Measurements from ENCODE around the gene OBSL1. TPM values are rescaled to one million over a fixed set of nuclear protein-coding genes. Genes with fewer than 3 reads are reported as not detected.
A peak's percentile ranks its signal among the peaks of the same experiment; 100 is the strongest.

OBSL1 gene
- total RNA-seq, 6 donors from 2014 or later: 38.2 to 303 (median 67.4) TPM

- TF ChIP-seq CTCF (IDR thresholded peaks at IDR 0.05) (no peak), POLR2AphosphoS5 (IDR thresholded peaks at IDR 0.05) (no peak), EP300 (IDR thresholded peaks at IDR 0.05) (no peak), POLR2A (IDR thresholded peaks at IDR 0.05) (no peak)
- Histone ChIP-seq H3K27me3 (no peaks in the 10 kb centered on the region), H3K36me3 (peaks cover 0 to 13% (median 3%) of the 10 kb centered on the region in 4 donors), H3K4me1 (peaks cover 5 to 12% (median 9%) of the 10 kb centered on the region in 4 donors), H3K27ac (no peak overlapping the region), H3K9me3 (no peaks in the 10 kb centered on the region), H3K4me3 (no peak overlapping the region)
- DNase-seq (no peak), ATAC-seq (ENCODE audit: low FRiP score in 2 of 2) (peak in 1 of 2 donors; percentile 13)
- WGBS, 2 donors: 61 to 69% methylated on average over 18 to 24 of the region's 24 CpGs
Measured at GRCh38 chr2:219561179-219562048, 9.9 kb downstream of the OBSL1 start.

- TF ChIP-seq POLR2AphosphoS5 (IDR thresholded peaks at IDR 0.05) (no peak), EP300 (IDR thresholded peaks at IDR 0.05) (no peak), CTCF (IDR thresholded peaks at IDR 0.05) (no peak), POLR2A (IDR thresholded peaks at IDR 0.05) (no peak)
- H3K4me3 ChIP-seq: no peak overlapping the region
- no peaks in the 10 kb centered on the region for H3K9me3 ChIP-seq
- H3K27ac ChIP-seq: no peak overlapping the region
- no peaks in the 10 kb centered on the region for H3K27me3 ChIP-seq
- 59 to 72% methylated on average over 3 of the region's 3 CpGs for WGBS, 2 donors
- peaks cover 0 to 9% (median 3%) of the 10 kb centered on the region in 4 donors for H3K36me3 ChIP-seq
- DNase-seq (no peak), ATAC-seq (ENCODE audit: low FRiP score in 2 of 2) (no peak)
- peaks cover 5 to 12% (median 9%) of the 10 kb centered on the region in 4 donors for H3K4me1 ChIP-seq
Measured at GRCh38 chr2:219560893-219561178, 10.5 kb downstream of the OBSL1 start.

GRCh38 chr2:219560037-219560892 is 11.1 kb downstream of the OBSL1 start:
- DNase-seq: peak in 1 of 2 donors; percentile 60
- no peak overlapping the region for H3K4me3 ChIP-seq
- peaks cover 0 to 9% (median 3%) of the 10 kb centered on the region in 4 donors for H3K36me3 ChIP-seq
- TF ChIP-seq CTCF (IDR thresholded peaks at IDR 0.05) (peak in 5 of 6 experiments; percentile 13 to 90 (median 42)), EP300 (IDR thresholded peaks at IDR 0.05) (no peak), POLR2AphosphoS5 (IDR thresholded peaks at IDR 0.05) (no peak), POLR2A (IDR thresholded peaks at IDR 0.05) (no peak)
- no peak overlapping the region for H3K27ac ChIP-seq
- peaks cover 5 to 12% (median 9%) of the 10 kb centered on the region in 4 donors for H3K4me1 ChIP-seq
- no peaks in the 10 kb centered on the region for H3K9me3 ChIP-seq
- H3K27me3 ChIP-seq: no peaks in the 10 kb centered on the region
- ATAC-seq (ENCODE audit: low FRiP score in 2 of 2): peak in 1 of 2 donors; percentile 41
- WGBS, 2 donors: 17 to 26% methylated on average over 6 to 8 of the region's 8 CpGs

- H3K4me3 ChIP-seq: no peak overlapping the region
- H3K27me3 ChIP-seq: no peaks in the 10 kb centered on the region
- H3K9me3 ChIP-seq: no peaks in the 10 kb centered on the region
- H3K4me1 ChIP-seq: peaks cover 5 to 12% (median 9%) of the 10 kb centered on the region in 4 donors
- ATAC-seq (ENCODE audit: low FRiP score in 2 of 2) (no peak), DNase-seq (peak in 1 of 2 donors; percentile 56)
- H3K27ac ChIP-seq: no peak overlapping the region
- WGBS, 2 donors: 89 to 94% methylated on average over 17 to 20 of the region's 20 CpGs
- TF ChIP-seq CTCF (IDR thresholded peaks at IDR 0.05): no peak
- peaks cover 0 to 9% (median 3%) of the 10 kb centered on the region in 4 donors for H3K36me3 ChIP-seq
Measured at GRCh38 chr2:219559156-219559915, 12.0 kb downstream of the OBSL1 start.

All from upper lobe of left lung (tissue), 6 donors.